HepG2 (cell line): Measurements from ENCODE around the gene BARX2. TPM values are rescaled to one million over a fixed set of nuclear protein-coding genes. Genes with fewer than 3 reads are reported as not detected.
A peak's percentile ranks its signal among the peaks of the same experiment; 100 is the strongest.

Experiments
- BATF2 ChIP-seq: sonication (generic); formaldehyde crosslinking; IDR thresholded peaks from 2 replicates; pipeline ENCODE4 v1.8.0; 2022; ENCODE audit warnings: mild to moderate bottlenecking, missing genetic modification reagents, moderate library complexity
- CENPX ChIP-seq: sonication (generic); formaldehyde crosslinking; IDR thresholded peaks from 2 replicates; pipeline ENCODE4 v1.9.0; 2021; ENCODE audit warnings: mild to moderate bottlenecking, missing genetic modification reagents, moderate library complexity
- FOXK2 ChIP-seq: fragments of 450-650 bp; IDR thresholded peaks from 2 replicates; pipeline ENCODE4 v1.6.1; 2016
- HMGXB3 ChIP-seq: sonication (generic); formaldehyde crosslinking; IDR thresholded peaks from 2 replicates; pipeline ENCODE4 v1.4.0; 2020; ENCODE audit warnings: missing genetic modification reagents, borderline replicate concordance
- KDM3A ChIP-seq: IDR thresholded peaks from 2 replicates; pipeline ENCODE4 v1.6.1; 2018; ENCODE audit warnings: low read depth, missing compliant biosample characterization
- KLF15 ChIP-seq: sonication (generic); formaldehyde crosslinking; IDR thresholded peaks from 2 replicates; pipeline ENCODE4 v1.8.1; 2023; ENCODE audit warnings: borderline replicate concordance, mild to moderate bottlenecking, inconsistent platforms, missing genetic modification reagents, mixed read lengths
- MAFG ChIP-seq: sonication (generic); formaldehyde crosslinking; IDR thresholded peaks from 2 replicates; pipeline ENCODE4 v1.5.1; 2020; ENCODE audit warnings: mild to moderate bottlenecking, missing genetic modification reagents
- NFE2 ChIP-seq: sonication (generic); formaldehyde crosslinking; IDR thresholded peaks from 2 replicates; pipeline ENCODE4 v1.4.0; 2020; ENCODE audit warnings: missing genetic modification reagents
- NFYB ChIP-seq: sonication (generic); formaldehyde crosslinking; IDR thresholded peaks from 2 replicates; pipeline ENCODE4 v1.4.0; 2020; ENCODE audit warnings: missing genetic modification reagents
- PAWR ChIP-seq: sonication (generic); formaldehyde crosslinking; IDR thresholded peaks from 2 replicates; pipeline ENCODE4 v1.4.0; 2020; ENCODE audit warnings: missing genetic modification reagents, mild to moderate bottlenecking, borderline replicate concordance
- TOE1 ChIP-seq: sonication (generic); formaldehyde crosslinking; IDR thresholded peaks from 2 replicates; pipeline ENCODE4 v1.4.0; 2020; ENCODE audit warnings: mild to moderate bottlenecking, missing genetic modification reagents
- ZBTB25 ChIP-seq: IDR thresholded peaks from 2 replicates; pipeline ENCODE4 v1.6.1; 2018; ENCODE audit warnings: missing genetic modification reagents
- ZNF383 ChIP-seq: sonication (generic); formaldehyde crosslinking; IDR thresholded peaks from 2 replicates; pipeline ENCODE4 v1.4.0; 2020; ENCODE audit warnings: missing genetic modification reagents, mild to moderate bottlenecking, borderline replicate concordance
- ZNF432 ChIP-seq: sonication (generic); formaldehyde crosslinking; IDR thresholded peaks from 2 replicates; pipeline ENCODE4 v1.5.0; 2020; ENCODE audit warnings: missing genetic modification reagents, mild to moderate bottlenecking, borderline replicate concordance
- ZNF441 ChIP-seq: sonication (generic); formaldehyde crosslinking; IDR thresholded peaks from 2 replicates; pipeline ENCODE4 v1.7.0; 2021; ENCODE audit warnings: missing genetic modification reagents, borderline replicate concordance
- ZNF446 ChIP-seq: sonication (generic); formaldehyde crosslinking; IDR thresholded peaks from 2 replicates; pipeline ENCODE4 v1.5.0; 2020; ENCODE audit warnings: mild to moderate bottlenecking, missing genetic modification reagents
- ZNF484 ChIP-seq: sonication (generic); formaldehyde crosslinking; IDR thresholded peaks from 2 replicates; pipeline ENCODE4 v1.5.1; 2020; ENCODE audit warnings: mild to moderate bottlenecking, low read depth, missing genetic modification reagents, borderline replicate concordance
- ZNF556 ChIP-seq: sonication (generic); formaldehyde crosslinking; IDR thresholded peaks from 2 replicates; pipeline ENCODE4 v1.4.0; 2020; ENCODE audit warnings: mild to moderate bottlenecking, missing genetic modification reagents, borderline replicate concordance
- ZNF75D ChIP-seq: sonication (generic); formaldehyde crosslinking; IDR thresholded peaks from 2 replicates; pipeline ENCODE4 v1.8.1; 2023; ENCODE audit warnings: missing genetic modification reagents, mild to moderate bottlenecking, borderline replicate concordance
- ZSCAN29 ChIP-seq: sonication (generic); formaldehyde crosslinking; conservative IDR thresholded peaks from 2 replicates; pipeline ENCODE4 v1.4.0; 2020; ENCODE audit warnings: mild to moderate bottlenecking, missing genetic modification reagents
- polyA plus RNA-seq, 8 experiments: library from polyadenylated mRNA; depleted of rRNA in 3 of 8; stranded (reverse) in 7 of 8; unstranded in 1 of 8; fragments of >200 nt; fragmentation: Illumina TruSeq in 4 of 8; extraction: Trizol in 4 of 8; gene quantifications; 2 replicates each; pipeline versions ENCODE4 v1.2.1 to v1.2.3, GENCODE V29; 2011 to 2016; ENCODE audit warnings: low read depth in 4 of 8, missing spikeins in 1 of 8, mixed read lengths in 1 of 8; ENCODE audit not compliant: insufficient read depth in 1 of 8
- total RNA-seq, 5 experiments: library from RNA; depleted of rRNA; stranded (reverse); fragments of >200 nt; fragmentation: Illumina TruSeq; extraction: Trizol; gene quantifications; 2 replicates each; pipeline ENCODE4 v1.2.3, GENCODE V29; 2016; ENCODE audit warnings: low read depth in 1 of 5

BARX2 gene
- total and polyA plus RNA-seq, 2 of the 13 experiments (the other 11 are each of a cell fraction or from before 2014, with no cell fraction given) = not detected

- TF ChIP-seq ZBTB25 (CRISPR knock-in tag) (no peak), HMGXB3 (CRISPR knock-in tag) (no peak), CENPX (no peak), ZNF383 (CRISPR knock-in tag) (no peak), ZNF484 (CRISPR knock-in tag) (no peak), NFE2 (no peak), ZNF556 (CRISPR knock-in tag) (no peak), KDM3A (CRISPR knock-in tag) (no peak), PAWR (CRISPR knock-in tag) (no peak), ZNF75D (CRISPR knock-in tag) (no peak), ZNF432 (CRISPR knock-in tag) (no peak), NFYB (CRISPR knock-in tag) (no peak), ZNF441 (CRISPR knock-in tag) (no peak), BATF2 (CRISPR knock-in tag) (no peak), KLF15 (CRISPR knock-in tag) (no peak), ZSCAN29 (CRISPR knock-in tag) (no peak), FOXK2 (0 out of 2 replicates have a peak, but pooled peaks have one; percentile 50), ZNF446 (CRISPR knock-in tag) (no peak), TOE1 (CRISPR knock-in tag) (no peak), MAFG (CRISPR knock-in tag) (no peak)
Measured at GRCh38 chr11:129427376-129427775, 51.7 kb downstream of the BARX2 start (continued).
